HL-60 (cell line): ENCODE data around the gene AGBL4.

Experiments used
- POLR2AphosphoS5 ChIP-seq: IDR thresholded peaks from 2 replicates; pipeline ENCODE4 v1.6.1; 2012; ENCODE audit warnings: low read depth
- REST ChIP-seq: IDR thresholded peaks from 2 replicates; pipeline ENCODE4 v1.6.1; 2012; ENCODE audit warnings: low read depth; ENCODE audit not compliant: insufficient replicate concordance
- TF ChIP-seq, protein P1 (sequence below): IDR thresholded peaks from one replicate; pipeline ENCODE4 v1.5.1; 2011; ENCODE audit warnings: low read length, control low read depth, inconsistent platforms; ENCODE audit not compliant: insufficient read depth

DNA sequence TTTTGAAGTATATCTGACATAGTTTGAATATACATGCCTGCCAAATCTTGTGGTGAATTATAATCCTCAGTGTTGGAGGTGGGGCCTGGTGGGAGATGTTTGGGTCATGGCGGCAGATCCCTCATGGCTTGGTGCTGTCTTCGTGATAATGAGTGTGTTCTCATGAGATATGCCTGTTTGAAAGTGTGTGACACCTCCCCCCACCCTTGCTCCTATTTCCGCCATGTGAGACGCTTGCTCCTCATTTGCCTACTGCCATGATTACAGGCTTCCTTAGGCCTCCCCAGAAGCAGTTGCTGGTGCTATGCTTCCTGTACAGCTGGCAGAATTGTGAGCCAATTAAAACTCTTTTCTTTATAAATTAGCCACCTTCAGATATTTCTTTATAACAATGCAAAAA lies 810.5 kb downstream of the AGBL4 start:
- TF ChIP-seq, protein P1, sequence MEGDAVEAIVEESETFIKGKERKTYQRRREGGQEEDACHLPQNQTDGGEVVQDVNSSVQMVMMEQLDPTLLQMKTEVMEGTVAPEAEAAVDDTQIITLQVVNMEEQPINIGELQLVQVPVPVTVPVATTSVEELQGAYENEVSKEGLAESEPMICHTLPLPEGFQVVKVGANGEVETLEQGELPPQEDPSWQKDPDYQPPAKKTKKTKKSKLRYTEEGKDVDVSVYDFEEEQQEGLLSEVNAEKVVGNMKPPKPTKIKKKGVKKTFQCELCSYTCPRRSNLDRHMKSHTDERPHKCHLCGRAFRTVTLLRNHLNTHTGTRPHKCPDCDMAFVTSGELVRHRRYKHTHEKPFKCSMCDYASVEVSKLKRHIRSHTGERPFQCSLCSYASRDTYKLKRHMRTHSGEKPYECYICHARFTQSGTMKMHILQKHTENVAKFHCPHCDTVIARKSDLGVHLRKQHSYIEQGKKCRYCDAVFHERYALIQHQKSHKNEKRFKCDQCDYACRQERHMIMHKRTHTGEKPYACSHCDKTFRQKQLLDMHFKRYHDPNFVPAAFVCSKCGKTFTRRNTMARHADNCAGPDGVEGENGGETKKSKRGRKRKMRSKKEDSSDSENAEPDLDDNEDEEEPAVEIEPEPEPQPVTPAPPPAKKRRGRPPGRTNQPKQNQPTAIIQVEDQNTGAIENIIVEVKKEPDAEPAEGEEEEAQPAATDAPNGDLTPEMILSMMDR = no peak
- TF ChIP-seq POLR2AphosphoS5 (no peak), REST (no peak)
